ENCODE data around the gene NOTO.

- no peak for TF ChIP-seq CTCF (IDR thresholded peaks at IDR 0.05; ENCODE audit: borderline replicate concordance, extremely low read depth, low read length, poor library complexity, severe bottlenecking)
- no peak for TF ChIP-seq EZH2 (IDR thresholded peaks at IDR 0.05; ENCODE audit: borderline replicate concordance, low read depth, low read length, severe bottlenecking)
Measured at GRCh38 chr2:73202156-73203054, at the start of gene NOTO.

All from DND-41 (cell line).